GM18520 (cell line): ENCODE measurements around the gene TRIM33.

Experiments used
- ATAC-seq: cut with Tn5 transposase; IDR thresholded peaks from one replicate; pipeline ENCODE4 v1.9.1; 2021; ENCODE audit not compliant: unreplicated experiment

Gene TRIM33

DNA sequence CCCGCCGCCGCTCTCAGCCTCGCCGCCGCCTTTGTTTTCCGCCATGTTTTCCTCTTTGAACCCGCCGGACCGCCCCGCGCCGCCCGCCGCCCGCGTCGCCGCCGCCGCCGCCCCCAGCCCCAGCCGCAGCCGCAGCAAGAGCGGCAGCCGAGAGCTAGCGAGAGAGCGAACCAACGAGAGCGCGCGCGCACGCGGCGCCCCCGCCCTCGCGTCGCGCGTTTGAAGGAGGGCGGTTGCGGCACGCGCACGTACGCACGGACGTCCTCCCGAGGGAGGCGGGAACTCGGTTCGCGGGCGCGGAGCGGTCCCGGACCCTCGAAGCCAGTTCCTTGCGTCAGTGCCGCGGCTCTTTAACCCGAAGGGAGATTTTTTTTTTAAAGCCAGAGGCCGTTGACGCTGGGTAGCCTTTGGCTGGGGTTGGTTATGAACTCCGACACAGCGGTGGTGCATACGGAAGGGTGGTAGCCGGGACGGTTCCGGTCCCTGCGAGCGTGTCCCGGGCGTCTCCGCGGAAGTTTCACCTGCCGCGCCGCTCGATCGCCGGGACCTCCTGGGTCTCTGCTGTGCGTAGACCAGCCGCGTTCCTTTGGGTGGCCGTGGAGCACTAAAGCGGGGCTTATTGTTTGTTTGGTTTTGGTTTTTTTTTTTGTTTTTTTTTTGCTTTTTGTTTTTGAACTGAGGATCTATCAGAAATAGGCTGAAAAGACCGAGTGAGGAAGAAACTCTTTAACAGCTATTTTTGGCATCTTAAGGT lies at the start of gene TRIM33:
Gene TRIM33, minus strand, starts transcription at position 172 of the 754 bp plus-strand sequence. Its CDS starts 127 bp downstream, at position 45.
- ATAC-seq, result peak; percentile 65

DNA sequence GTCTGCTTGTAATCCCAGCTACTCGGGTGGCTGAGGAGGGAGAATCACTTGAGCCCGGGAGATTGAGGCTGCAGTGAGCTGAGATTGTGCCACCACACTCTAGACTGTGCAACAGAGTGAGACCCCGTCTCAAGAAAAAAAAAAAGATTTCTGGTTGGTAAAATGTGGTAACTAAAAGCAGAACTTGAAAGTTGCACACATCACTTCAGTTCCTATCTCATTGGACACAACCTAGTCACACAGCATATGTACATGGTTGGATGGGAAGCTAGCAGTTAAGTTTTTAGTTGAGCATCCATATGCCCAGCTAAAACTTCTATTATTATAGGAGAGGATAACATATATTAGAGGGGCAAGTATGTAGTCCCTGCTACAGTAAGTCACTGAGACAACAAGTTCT lies 48.4 kb upstream of the TRIM33 start:
- no peak for ATAC-seq

GRCh38 chr1:114558544-114558943 lies 47.5 kb upstream of the TRIM33 start:
- no peak for ATAC-seq

GRCh38 chr1:114554577-114554976 lies 43.6 kb upstream of the TRIM33 start:
- no peak for ATAC-seq

DNA sequence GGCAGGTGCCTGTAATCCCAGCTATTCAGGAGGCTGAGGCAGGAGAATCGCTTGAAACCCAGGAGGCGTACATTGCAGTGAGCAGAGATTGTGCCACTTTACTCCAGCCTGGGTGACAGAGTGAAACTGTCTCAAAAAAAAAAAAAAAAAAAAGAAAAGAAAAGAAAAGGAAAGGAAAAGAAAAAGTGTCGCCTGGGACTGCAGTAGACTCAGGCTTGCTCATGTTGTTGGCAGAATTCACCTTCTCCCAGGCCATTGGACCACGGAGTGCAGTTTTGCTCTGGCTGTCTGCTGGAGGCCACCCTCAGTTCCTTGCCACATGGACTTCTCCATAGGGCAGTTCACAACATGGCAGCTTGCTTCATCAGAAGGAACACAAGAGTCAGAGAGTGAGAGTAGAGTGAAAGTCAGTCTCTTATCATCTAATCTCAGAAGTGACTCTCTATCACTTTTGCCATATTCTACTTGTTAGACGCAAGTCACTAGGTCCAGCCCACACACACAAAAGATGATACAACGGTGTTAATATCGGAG lies 41.2 kb upstream of the TRIM33 start:
- no peak for ATAC-seq

DNA sequence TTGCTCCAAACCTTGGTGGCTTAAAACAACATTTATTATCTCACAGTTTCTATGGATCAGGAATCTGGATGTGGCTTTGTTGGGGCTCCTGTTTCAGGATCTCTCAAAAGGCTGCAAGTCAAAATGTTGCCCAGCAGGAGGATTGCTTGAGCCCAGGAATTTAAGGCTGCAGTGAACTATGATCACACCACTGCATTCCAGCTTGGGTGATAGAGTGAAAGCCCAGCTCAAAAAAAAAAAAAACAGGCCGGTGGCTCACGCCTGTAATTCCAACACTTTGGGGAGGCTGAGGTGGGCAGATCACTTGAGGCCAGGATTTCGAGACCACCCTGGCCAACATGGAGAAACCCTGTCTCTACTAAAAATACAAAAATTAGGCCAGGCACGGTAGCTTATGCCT lies 40.4 kb upstream of the TRIM33 start:
- no peak for ATAC-seq

DNA sequence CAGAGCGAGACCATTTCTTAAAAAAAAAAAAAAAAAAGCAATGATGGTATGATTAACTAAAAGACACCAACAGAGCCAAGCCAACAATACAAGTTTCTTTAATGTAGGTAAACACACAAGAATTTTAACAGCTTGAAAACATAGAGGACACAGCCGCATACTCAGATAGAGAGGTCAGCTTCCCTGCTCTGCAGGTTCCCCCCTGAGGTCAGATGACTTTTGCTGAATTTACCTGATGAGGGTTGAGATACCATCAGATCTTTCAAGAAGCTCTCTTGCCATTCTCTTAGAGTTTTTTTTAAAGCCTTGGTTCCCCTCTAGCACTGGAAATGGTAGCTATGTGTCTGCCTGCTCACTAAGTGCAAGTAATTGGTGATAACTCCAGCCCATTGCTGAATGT lies 39.3 kb upstream of the TRIM33 start:
- no peak for ATAC-seq

DNA sequence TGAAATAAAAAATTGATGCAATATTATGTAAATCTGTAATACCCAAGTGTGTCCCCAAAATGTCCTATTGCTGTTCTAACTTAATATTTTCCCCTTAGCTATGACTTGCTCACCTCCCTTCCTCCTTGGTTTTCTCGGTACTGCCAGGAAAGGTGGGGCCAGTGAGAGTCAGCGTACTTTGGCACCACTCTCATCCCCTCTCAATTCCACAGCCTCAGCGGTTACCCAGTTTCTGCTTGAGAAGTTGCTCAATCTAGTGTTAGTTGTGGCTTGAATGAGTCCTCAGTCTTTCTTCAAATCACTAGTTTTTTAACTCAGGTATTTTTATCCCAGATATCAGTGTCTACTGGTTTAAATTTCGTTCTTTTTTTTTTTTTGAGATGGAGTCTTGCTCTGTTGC lies 38.1 kb upstream of the TRIM33 start:
- no peak for ATAC-seq

DNA sequence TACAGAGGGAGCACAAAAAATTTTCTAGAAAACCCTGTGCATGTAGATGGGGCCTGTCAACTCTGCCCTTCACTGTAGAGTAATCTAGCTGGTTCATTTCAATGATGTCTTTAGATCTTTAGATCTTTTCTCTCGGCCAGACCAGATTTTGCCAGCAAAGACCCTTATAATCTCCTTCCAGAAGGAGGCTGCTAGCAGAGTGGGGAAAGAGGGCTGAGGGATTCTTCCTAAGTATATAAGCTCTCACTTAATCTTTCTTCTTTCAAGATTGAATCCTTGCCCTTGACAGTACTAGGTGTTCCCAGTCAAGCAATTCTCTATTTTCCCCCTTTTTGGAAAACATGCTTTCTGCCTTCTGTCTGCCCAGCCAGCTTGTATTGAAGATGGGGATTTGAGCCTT lies 36.1 kb upstream of the TRIM33 start:
- ATAC-seq, result no peak

DNA sequence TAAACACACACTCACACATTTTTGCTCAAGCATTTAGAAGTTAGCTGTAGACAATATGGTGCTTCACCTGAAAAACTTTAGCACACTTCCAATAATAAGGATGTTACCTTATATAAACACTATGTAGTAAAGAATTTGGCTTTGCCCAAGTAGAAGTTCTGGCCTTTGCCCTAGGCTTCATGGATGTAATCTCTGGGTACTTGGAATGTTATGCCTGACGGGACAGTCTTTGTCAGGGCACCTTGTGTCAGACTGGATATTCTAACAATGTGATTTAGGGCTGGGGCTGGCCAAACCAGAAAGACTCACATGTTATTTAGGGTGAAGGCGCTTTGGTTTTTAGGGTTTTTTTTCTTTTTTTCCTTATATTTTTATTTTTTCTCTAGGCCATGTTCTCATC lies 34.8 kb upstream of the TRIM33 start:
- ATAC-seq, result no peak

DNA sequence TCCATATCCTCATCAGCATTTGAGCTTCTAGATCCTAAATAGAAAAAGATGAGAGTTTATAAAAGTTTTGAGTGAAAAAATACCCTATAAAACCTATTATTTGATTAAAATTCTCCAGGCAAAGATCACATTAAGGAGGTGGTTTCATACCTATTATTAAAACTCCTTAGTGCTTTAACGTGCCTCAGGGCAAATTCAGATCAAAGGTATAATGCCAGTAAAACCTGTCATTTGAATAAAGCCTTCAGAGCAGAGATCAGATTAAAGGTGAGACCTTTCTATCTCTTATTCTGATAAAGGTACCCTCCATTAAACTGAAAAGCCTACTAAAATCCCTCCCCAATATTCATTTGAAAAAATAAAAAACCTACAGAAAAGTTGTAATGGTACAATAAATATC lies 34.3 kb upstream of the TRIM33 start:
- no peak for ATAC-seq

DNA sequence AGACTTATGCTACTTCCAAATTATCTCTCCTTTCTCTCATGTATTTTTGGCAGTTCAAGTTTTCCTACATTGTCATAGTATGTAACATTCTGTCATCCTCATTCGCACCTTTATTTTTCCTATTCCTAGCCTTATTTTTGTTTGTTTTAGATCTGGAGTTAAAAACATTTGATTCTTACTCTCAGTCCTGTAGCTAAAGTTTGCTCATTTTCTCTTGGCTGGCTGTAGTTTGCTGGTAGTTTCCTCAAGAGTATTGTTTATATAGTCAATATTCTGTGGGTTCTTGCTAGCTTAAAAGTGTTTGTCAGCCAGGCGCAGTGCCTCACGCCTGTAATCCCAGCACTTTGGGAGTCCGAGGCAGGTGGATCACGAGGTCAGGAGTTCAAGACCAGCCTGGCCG lies 29.8 kb upstream of the TRIM33 start:
- no peak for ATAC-seq

GRCh38 chr1:114540272-114540671 lies 29.3 kb upstream of the TRIM33 start:
- no peak for ATAC-seq

- no peak for ATAC-seq
Observed at GRCh38 chr1:114536043-114536442, 25.0 kb upstream of the TRIM33 start.

- ATAC-seq, result no peak
Observed at GRCh38 chr1:114535401-114535800, 24.4 kb upstream of the TRIM33 start.

GRCh38 chr1:114531094-114531493 lies 20.1 kb upstream of the TRIM33 start:
- ATAC-seq, result no peak

DNA sequence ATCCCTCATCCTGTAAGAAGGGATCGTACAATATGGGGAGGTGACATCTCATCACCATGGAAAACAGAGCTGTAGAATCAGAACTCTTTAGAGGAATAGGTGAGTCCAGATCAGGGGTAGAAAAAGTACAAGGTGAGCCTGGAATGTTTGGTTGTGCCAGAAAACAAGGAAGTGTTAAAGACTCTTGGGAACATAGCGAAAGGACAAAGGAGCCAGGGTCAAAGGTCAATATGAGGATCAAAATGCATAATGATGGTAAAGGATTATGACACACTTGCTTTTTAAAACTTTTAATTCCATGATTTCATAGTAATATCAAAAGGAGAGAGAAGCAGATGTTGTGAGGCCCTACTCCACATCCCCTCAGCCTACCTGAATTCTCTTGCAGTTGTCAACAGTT lies 19.2 kb upstream of the TRIM33 start:
- no peak for ATAC-seq

GRCh38 chr1:114524944-114525343 lies 13.9 kb upstream of the TRIM33 start:
- no peak for ATAC-seq

GRCh38 chr1:114522264-114522575 lies 11.2 kb upstream of the TRIM33 start:
- ATAC-seq, result no peak

GRCh38 chr1:114521396-114522263 lies 10.6 kb upstream of the TRIM33 start:
- ATAC-seq, result no peak

- ATAC-seq, result no peak
Observed at GRCh38 chr1:114517348-114517747, 6.3 kb upstream of the TRIM33 start.

- no peak for ATAC-seq
Observed at GRCh38 chr1:114512595-114513280, 1.7 kb upstream of the TRIM33 start.
